ENCODE measurements around the gene SETBP1.

Gene SETBP1

DNA sequence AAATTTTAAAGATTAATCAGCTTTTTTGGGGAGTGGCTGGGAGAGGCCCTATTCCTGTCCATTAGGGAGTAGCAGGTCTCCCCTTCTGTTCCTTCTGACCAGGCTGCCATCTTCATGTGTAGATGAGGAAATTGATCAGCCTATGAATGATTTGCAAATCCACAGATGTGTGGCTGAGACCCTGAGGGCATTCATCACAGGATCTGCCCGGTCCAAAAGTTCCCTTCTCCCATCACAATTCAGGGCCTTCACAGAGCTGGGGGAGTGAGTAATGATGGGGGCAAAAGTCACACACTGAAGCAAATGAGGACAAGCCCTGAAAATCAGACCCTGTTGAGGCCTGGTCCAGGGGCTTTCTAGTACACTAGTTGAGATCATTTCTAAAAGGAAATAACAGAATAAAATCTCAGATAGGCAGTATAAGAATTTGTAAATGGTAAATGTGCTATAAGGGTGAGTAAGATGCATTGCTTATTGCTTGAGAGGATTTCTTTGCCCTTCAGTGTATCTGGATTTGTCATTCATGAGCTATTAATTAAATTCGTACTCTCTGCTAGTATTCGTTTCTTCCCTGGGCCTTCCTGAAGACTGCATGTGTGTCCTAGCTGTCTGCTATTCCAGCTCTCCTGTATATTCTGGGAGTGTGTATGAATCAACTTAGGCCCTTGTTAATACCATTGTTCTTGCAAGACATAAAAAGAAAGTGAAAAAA is 53.2 kb downstream of the SETBP1 start:
- TF ChIP-seq, protein P1, sequence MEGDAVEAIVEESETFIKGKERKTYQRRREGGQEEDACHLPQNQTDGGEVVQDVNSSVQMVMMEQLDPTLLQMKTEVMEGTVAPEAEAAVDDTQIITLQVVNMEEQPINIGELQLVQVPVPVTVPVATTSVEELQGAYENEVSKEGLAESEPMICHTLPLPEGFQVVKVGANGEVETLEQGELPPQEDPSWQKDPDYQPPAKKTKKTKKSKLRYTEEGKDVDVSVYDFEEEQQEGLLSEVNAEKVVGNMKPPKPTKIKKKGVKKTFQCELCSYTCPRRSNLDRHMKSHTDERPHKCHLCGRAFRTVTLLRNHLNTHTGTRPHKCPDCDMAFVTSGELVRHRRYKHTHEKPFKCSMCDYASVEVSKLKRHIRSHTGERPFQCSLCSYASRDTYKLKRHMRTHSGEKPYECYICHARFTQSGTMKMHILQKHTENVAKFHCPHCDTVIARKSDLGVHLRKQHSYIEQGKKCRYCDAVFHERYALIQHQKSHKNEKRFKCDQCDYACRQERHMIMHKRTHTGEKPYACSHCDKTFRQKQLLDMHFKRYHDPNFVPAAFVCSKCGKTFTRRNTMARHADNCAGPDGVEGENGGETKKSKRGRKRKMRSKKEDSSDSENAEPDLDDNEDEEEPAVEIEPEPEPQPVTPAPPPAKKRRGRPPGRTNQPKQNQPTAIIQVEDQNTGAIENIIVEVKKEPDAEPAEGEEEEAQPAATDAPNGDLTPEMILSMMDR (conservative IDR thresholded peaks at IDR 0.05): no peak
- peak overlapping the region; percentile 90; the same call in 1 of the 2 replicates for H3K27ac ChIP-seq

DNA sequence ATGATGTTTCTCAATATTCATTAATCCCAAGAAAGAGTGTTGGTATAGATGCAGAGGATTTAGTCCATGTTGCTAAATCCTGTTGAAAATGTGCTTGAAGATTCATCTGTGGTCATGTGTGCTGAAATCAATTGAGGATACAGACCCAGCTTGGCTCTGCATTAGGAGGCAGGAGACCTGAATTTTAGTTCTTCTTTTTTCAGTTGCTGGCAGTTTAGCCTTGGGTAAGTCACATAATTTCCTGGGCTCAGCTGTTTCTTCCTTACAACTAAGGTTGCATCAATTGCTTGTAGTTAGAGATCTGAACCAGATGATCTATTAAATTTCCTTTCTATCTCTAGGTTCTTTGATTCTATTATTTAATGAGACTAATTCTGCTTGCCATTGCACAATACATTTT is 54.4 kb downstream of the SETBP1 start:
- TF ChIP-seq, protein P1 (conservative IDR thresholded peaks at IDR 0.05): no peak
- no peak overlapping the region for H3K27ac ChIP-seq

DNA sequence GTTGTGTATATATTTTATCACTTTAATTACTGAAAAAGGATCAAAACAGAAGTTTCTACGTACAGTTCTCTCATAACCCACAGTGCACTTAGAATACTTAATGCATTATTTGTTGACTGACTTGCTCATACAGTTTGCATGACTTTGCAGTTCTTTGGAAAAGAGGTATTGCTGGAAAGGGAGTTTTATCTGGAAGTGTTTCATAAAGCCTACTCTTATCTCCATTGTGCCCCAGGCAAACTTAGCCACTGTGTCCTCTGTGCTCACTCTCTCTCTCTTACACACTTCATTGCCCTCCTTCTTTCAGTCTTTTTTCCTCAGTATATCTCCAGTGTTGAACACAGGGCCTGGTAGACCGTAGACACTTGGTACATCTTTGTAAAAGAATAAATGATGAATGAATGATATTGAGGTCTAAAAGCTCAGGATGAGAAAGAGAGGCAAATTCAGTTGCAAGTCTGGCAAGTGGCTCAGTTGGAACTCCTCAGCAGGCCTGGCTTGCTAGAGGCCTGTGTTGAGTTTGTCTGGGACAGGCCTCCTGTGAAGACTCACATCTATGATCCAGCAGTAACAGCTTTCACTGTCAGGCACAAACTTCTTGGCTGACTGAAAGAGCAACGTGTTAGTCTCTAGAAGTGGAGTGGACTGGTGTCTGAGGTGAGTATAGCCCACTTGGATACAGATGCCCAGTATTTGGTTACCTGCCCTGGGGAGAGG is 56.1 kb downstream of the SETBP1 start:
- TF ChIP-seq, protein P1 (conservative IDR thresholded peaks at IDR 0.05): no peak
- H3K27ac ChIP-seq: no peak overlapping the region

DNA sequence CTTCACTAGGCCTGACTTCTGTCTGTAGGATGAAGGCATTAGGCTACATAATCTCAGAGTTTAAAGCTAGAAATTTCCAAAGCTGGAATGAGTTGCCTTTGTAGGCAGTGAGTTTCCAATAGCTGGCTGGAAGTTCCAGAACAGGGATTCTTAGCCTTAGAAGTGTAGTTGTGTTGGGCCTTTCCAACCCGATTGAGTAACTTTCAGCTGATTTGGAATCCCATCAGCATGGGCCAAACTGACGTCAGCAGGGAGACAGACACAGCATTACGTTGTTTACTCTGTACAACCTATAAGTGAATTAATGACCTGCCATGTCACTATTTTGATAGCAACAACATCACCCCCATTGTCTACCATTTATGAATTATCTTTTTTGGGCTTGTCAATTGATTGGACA is 56.9 kb downstream of the SETBP1 start:
- TF ChIP-seq, protein P1 (conservative IDR thresholded peaks at IDR 0.05): no peak
- peak overlapping the region; percentile 63 for H3K27ac ChIP-seq

- TF ChIP-seq, protein P1 (conservative IDR thresholded peaks at IDR 0.05): no peak
- H3K27ac ChIP-seq: peak overlapping the region; percentile 63; the same call in 1 of the 2 replicates
These were observed 59.3 kb downstream of the SETBP1 start for GRCh38 chr18:44740000-44740399.

DNA sequence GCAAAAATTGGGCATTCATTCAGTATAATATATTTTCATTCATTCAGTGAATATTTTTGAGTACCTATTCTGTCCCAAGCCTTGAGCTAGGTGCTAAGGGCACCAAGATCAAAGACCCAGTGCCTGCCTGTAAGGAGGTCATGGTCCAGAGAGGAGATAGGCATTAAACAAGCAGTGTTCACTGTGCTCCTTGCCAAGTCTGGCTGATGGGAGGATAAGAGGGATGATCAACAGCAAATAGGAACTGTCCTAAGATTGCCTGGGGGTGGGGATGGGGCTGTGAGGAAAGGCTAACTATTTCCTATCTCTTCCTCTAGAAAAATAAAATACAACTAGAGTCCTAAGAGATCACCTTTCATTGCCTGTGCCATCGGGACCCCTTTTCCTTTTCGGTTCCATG is 60.4 kb downstream of the SETBP1 start:
- TF ChIP-seq, protein P1 (conservative IDR thresholded peaks at IDR 0.05): no peak
- no peak overlapping the region for H3K27ac ChIP-seq

DNA sequence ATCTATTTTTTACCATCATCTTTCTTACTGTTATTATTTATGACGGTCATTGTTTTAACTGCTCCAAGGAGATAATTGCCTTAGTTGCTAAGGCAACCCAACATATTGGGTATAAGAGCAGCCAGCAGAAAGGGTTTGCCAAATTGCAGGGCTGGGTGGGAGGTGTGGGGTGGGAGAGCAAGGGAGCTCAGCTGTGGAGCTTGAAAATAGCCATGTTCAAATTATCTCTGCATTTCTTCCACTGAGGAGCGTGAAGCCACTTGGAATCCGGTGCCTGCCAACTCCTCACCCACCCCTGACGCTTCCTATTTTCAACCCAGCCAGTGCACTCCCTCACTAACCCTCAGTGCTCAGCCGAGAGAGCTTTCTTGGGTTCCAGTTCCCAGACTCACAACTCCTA is 60.8 kb downstream of the SETBP1 start:
- peak overlapping the region; percentile 42; the same call in 1 of the 2 replicates for H3K27ac ChIP-seq
- TF ChIP-seq, protein P1 (conservative IDR thresholded peaks at IDR 0.05): no peak
